Uterus (tissue), 4 donors: ENCODE data around the gene TRIM37. TPM values are rescaled to one million over a fixed set of nuclear protein-coding genes. Genes with fewer than 3 reads are reported as not detected.

Experiments used
- DNase-seq, 2 donors: peaks; one replicate each; pipeline ENCODE4 v3.0.0-alpha.2; 2019 to 2020
- H3K27ac ChIP-seq, 2 donors: fragments of 200-600 bp; sonication (generic); 1 replicate in 1 of 2; 2 replicates in 1 of 2; pipeline ENCODE4 v1.5.1; 2016 to 2018
- H3K27me3 ChIP-seq, 2 donors: fragments of 200-600 bp; sonication (generic); one replicate each; pipeline ENCODE4 v1.5.1; 2018 to 2019; ENCODE audit warnings: control low read depth in 1 of 2
- H3K36me3 ChIP-seq, 2 donors: fragments of 200-600 bp; sonication (generic); one replicate each; pipeline ENCODE4 v1.5.1; 2019; ENCODE audit warnings: control low read depth in 1 of 2
- H3K4me1 ChIP-seq, 2 donors: fragments of 200-600 bp; sonication (generic); one replicate each; pipeline ENCODE4 v1.5.1; 2018 to 2019; ENCODE audit warnings: control low read depth in 1 of 2
- H3K4me3 ChIP-seq, 2 donors: fragments of 200-600 bp; sonication (generic); 1 replicate in 1 of 2; 2 replicates in 1 of 2; pipeline ENCODE4 v1.5.1; 2018 to 2019; ENCODE audit warnings: mild to moderate bottlenecking in 1 of 2
- H3K9me3 ChIP-seq, 2 donors: fragments of 200-600 bp; sonication (generic); one replicate each; pipeline ENCODE4 v1.5.1; 2019; ENCODE audit warnings: control low read depth in 1 of 2
- POLR2A ChIP-seq, 2 donors: fragments of 450-650 bp; IDR thresholded peaks; one replicate each; pipeline ENCODE4 v1.6.1; 2016; ENCODE audit warnings: antibody characterized with exemption in 2 of 2, mild to moderate bottlenecking in 1 of 2, moderate library complexity in 1 of 2
- intact Hi-C: fragments of 100-400 bp; cut with DNase I; formaldehyde crosslinking; loops from one replicate; pipeline ENCODE4 v1.15.1; 2023; ENCODE audit warnings: low total_unique reads
- total RNA-seq, 4 donors: library from RNA; depleted of rRNA in 3 of 4; stranded (reverse); fragments of >200 nt in 3 of 4; gene quantifications; one replicate each; pipeline versions ENCODE4 v1.1.0 to v1.2.4, GENCODE V29; 2014 to 2023
- TF ChIP-seq, protein P1 (sequence below), 4 experiments: fragments of 200-600 bp in 2 of 4; fragments of 450-650 bp in 2 of 4; sonication (generic) in 2 of 4; IDR thresholded peaks; one replicate each; pipeline ENCODE4 v1.5.1; 2016 to 2019; ENCODE audit warnings: antibody characterized with exemption in 4 of 4, mild to moderate bottlenecking in 2 of 4, moderate library complexity in 1 of 4
- donor health status: DM: yes; HTN: yes; CAD: no.

The TRIM37 gene
- total RNA-seq, 4 donors from 2014 or later: 5.0 to 38.9 (median 21.4) TPM

DNA sequence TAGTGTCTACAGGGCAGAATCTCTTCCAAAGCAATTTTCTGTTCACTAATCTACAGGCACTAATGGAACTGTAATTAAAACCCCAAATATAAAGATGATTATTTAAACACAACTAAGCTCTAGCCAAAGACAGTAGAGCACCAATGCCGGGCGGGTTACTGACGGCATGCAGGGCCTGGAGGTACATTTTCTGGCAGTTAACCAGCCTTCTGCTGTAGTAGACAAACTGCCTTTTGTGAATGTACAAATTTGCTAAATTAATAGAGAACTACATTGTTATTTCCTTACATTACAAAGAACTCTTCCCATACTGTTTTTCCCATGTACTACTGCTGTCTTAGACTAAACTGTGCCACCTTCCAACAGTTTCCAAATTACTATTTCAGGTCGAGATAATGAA lies 107.8 kb downstream of the TRIM37 start:
- intact Hi-C loops: no loop called here
- Histone ChIP-seq H3K27me3 (no peaks in the 10 kb centered on the region), H3K27ac (no peak overlapping the region), H3K4me1 (no peaks in the 10 kb centered on the region), H3K4me3 (no peak overlapping the region), H3K36me3 (no peaks in the 10 kb centered on the region), H3K9me3 (no peaks in the 10 kb centered on the region)
- no peak for DNase-seq
- TF ChIP-seq, protein P1, sequence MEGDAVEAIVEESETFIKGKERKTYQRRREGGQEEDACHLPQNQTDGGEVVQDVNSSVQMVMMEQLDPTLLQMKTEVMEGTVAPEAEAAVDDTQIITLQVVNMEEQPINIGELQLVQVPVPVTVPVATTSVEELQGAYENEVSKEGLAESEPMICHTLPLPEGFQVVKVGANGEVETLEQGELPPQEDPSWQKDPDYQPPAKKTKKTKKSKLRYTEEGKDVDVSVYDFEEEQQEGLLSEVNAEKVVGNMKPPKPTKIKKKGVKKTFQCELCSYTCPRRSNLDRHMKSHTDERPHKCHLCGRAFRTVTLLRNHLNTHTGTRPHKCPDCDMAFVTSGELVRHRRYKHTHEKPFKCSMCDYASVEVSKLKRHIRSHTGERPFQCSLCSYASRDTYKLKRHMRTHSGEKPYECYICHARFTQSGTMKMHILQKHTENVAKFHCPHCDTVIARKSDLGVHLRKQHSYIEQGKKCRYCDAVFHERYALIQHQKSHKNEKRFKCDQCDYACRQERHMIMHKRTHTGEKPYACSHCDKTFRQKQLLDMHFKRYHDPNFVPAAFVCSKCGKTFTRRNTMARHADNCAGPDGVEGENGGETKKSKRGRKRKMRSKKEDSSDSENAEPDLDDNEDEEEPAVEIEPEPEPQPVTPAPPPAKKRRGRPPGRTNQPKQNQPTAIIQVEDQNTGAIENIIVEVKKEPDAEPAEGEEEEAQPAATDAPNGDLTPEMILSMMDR (IDR thresholded peaks at IDR 0.05): no peak
- TF ChIP-seq POLR2A (IDR thresholded peaks at IDR 0.05): no peak

DNA sequence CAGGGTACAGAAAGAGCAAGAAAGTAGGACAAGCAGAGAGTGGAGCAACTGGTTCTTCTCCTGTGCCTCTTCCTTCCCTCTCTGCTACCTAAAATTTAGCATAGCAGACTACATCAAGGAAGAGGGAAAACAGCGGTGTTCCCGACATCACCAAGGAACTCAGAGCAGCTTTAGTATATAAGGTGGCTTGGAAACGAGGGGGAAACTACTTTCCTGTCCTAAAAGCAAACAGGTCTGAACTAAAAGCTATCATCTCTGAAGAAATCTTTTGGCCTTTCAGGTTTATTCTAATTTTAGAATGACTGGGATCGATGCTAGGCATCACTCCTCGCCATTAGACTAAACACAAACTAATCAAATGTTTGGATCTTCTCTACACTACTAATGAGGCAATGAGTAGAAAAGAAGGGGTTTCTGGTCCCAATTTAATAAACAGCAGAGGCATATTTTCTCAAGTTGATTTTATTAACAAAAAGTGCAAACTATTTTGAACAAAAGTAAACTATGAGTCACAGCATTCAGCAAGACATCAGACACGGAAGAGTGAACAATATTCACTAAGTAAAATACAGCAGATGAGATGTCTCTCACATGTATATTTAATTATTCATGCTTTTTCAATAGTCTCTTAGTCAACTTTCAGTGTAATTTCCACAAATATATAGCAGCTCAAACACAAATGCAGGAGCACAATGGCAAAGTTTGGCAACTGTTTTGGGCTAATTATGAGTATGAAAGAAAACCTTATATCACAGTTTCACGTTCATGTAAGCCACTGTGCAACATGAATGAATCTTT lies 108.7 kb downstream of the TRIM37 start:
- no peaks in the 10 kb centered on the region for H3K36me3 ChIP-seq
- no peak for DNase-seq
- H3K9me3 ChIP-seq: no peaks in the 10 kb centered on the region
- no peaks in the 10 kb centered on the region for H3K27me3 ChIP-seq
- TF ChIP-seq, protein P1 (IDR thresholded peaks at IDR 0.05): no peak
- no peak for TF ChIP-seq POLR2A (IDR thresholded peaks at IDR 0.05)
- no peak overlapping the region for H3K4me3 ChIP-seq
- intact Hi-C loops: no loop called here
- H3K27ac ChIP-seq: no peak overlapping the region
- no peaks in the 10 kb centered on the region for H3K4me1 ChIP-seq

DNA sequence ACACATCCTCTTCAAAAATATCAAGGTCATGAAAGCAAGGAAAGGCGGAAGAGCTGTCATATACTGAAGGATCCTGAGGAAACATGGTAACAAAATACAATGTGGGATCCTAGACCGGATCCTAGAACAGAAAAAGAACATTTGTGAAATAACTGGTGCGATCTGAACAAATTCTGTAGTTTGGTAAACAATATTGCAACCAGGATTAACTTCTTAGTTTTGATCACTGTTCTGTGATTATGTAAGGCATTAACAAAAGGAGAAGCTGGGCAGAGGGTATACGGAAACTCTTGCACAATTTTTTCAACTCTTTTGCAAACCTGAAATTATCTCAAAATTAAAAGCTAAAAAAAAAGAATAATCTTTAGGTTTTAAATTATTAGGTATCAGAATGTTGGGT lies 109.7 kb downstream of the TRIM37 start:
- no peaks in the 10 kb centered on the region for H3K27me3 ChIP-seq
- no peaks in the 10 kb centered on the region for H3K4me1 ChIP-seq
- DNase-seq: no peak
- no peaks in the 10 kb centered on the region for H3K36me3 ChIP-seq
- H3K4me3 ChIP-seq: no peak overlapping the region
- intact Hi-C loops: no loop called here
- no peak for TF ChIP-seq POLR2A (IDR thresholded peaks at IDR 0.05)
- TF ChIP-seq, protein P1 (IDR thresholded peaks at IDR 0.05): no peak
- H3K9me3 ChIP-seq: no peaks in the 10 kb centered on the region
- H3K27ac ChIP-seq: no peak overlapping the region

DNA sequence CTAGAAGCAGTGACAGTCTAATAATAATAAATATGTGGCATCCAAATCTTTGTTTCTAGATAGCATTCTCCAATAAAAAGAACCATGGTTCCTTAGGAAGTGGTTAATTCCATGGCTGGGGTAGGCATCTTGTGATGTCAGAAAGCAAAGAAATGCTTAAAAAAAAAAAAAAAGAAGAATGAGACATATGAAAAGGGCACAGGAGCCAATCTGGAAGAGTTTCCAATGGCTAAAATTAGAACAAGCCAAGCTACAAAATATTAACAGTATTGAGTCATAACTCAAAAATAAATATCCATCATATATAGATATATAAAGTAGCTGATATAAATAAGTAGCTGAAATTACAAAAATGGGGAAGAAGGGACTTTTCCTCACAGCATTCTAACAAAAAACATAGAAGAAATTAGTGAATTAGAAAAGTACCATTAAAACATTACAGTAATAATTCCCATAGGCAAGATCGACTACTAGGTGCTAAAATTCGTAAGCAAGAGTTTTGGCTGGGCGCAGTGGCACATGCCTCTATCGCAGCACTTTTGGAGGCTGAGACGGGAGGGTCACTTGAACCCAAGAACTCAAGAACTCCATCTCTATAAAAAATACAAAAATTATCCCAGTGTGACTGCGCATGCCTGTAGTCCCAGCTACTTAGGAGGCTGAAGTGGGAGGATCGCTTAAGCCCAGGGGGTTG lies 111.3 kb downstream of the TRIM37 start:
- Histone ChIP-seq H3K27ac (no peak overlapping the region), H3K9me3 (no peaks in the 10 kb centered on the region), H3K4me3 (no peak overlapping the region), H3K36me3 (no peaks in the 10 kb centered on the region), H3K4me1 (no peaks in the 10 kb centered on the region), H3K27me3 (no peaks in the 10 kb centered on the region)
- intact Hi-C loops: no loop called here
- no peak for TF ChIP-seq POLR2A (IDR thresholded peaks at IDR 0.05)
- TF ChIP-seq, protein P1 (IDR thresholded peaks at IDR 0.05): no peak
- DNase-seq: no peak

DNA sequence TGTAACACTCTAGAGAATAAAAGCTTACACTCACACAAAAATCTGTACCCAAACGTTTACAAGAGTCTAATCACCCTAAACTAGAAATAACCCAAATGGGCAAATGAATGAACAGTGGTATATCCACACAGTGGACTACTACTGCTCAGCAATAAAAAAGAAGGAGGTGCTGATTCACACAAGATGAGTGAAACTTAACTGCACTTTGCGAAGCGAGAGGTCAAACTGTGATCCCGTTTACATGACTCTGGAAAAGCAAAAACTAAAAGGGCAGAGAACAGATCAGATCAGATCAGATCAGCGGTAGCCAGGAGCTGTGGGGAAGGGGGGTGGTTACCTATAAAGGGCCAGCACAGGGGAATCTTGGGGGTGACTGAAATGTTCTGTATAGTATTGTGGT lies 113.4 kb downstream of the TRIM37 start:
- intact Hi-C loops: no loop called here
- Histone ChIP-seq H3K4me1 (no peaks in the 10 kb centered on the region), H3K4me3 (no peak overlapping the region), H3K9me3 (no peaks in the 10 kb centered on the region), H3K27ac (no peak overlapping the region), H3K36me3 (no peaks in the 10 kb centered on the region), H3K27me3 (no peaks in the 10 kb centered on the region)
- no peak for DNase-seq
- TF ChIP-seq POLR2A (IDR thresholded peaks at IDR 0.05): no peak
- TF ChIP-seq, protein P1 (IDR thresholded peaks at IDR 0.05): no peak
